NCI-H526 (cell line): ENCODE results near the gene TMEM248.
"Not testable (repeated sequence)": the region's sequence is repeated elsewhere in the genome, so short reads cannot be mapped to it uniquely, and the experiment has no call there.

Experiments
- DNase-seq, 2 experiments: peaks; one replicate each; lab custom pipeline; 2025; lab: John Stamatoyannopoulos, UW

TMEM248 gene

GRCh38 chr7:66908598-66908997 is 12.4 kb upstream of the TMEM248 start:
- DNase-seq = not testable (repeated sequence)

- no peak for DNase-seq
These were observed 10.2 kb upstream of the TMEM248 start for GRCh38 chr7:66910789-66911188.

GRCh38 chr7:66911191-66911590 is 9.8 kb upstream of the TMEM248 start:
- not testable (repeated sequence) for DNase-seq

- no peak for DNase-seq
These were observed 8.8 kb upstream of the TMEM248 start for GRCh38 chr7:66912195-66912594.

GRCh38 chr7:66913118-66914037 is 7.6 kb upstream of the TMEM248 start:
- DNase-seq = no peak

- DNase-seq = not testable (repeated sequence)
These were observed 3.1 kb upstream of the TMEM248 start for GRCh38 chr7:66917904-66918303.

GRCh38 chr7:66919304-66919703 is 1.7 kb upstream of the TMEM248 start:
- no peak for DNase-seq

- no peak for DNase-seq
These were observed 1.3 kb upstream of the TMEM248 start for GRCh38 chr7:66919704-66920103.

GRCh38 chr7:66920256-66920655 is 769 bp upstream of the TMEM248 start:
- no peak for DNase-seq

- DNase-seq = peak in 1 of 2 experiments; percentile 55
These were observed 432 bp downstream of the TMEM248 start for GRCh38 chr7:66921396-66921917.

- peak in 1 of 2 experiments; percentile 25 for DNase-seq
These were observed 977 bp downstream of the TMEM248 start for GRCh38 chr7:66921918-66922486.

GRCh38 chr7:66925255-66925654 is 4.2 kb downstream of the TMEM248 start:
- no peak for DNase-seq

- DNase-seq = no peak
These were observed 6.4 kb downstream of the TMEM248 start for GRCh38 chr7:66927348-66927948.

- DNase-seq = no peak
These were observed 7.4 kb downstream of the TMEM248 start for GRCh38 chr7:66928388-66928787.

GRCh38 chr7:66929165-66929564 is 8.1 kb downstream of the TMEM248 start:
- DNase-seq = no peak

- no peak for DNase-seq
These were observed 8.9 kb downstream of the TMEM248 start for GRCh38 chr7:66929935-66930334.

- peak in 1 of 2 experiments; percentile 11 for DNase-seq
These were observed 9.3 kb downstream of the TMEM248 start for GRCh38 chr7:66930341-66930740.

- DNase-seq = no peak
These were observed 12.4 kb downstream of the TMEM248 start for GRCh38 chr7:66933469-66933868.

GRCh38 chr7:66937940-66938339 is 16.9 kb downstream of the TMEM248 start:
- no peak for DNase-seq

- DNase-seq = no peak
These were observed 18.3 kb downstream of the TMEM248 start for GRCh38 chr7:66939325-66939724.

GRCh38 chr7:66946545-66946944 is 25.5 kb downstream of the TMEM248 start:
- DNase-seq = no peak

- no peak for DNase-seq
These were observed 27.6 kb downstream of the TMEM248 start for GRCh38 chr7:66948480-66949109.
